ENCODE results near the gene CFLAR.

Gene CFLAR

DNA sequence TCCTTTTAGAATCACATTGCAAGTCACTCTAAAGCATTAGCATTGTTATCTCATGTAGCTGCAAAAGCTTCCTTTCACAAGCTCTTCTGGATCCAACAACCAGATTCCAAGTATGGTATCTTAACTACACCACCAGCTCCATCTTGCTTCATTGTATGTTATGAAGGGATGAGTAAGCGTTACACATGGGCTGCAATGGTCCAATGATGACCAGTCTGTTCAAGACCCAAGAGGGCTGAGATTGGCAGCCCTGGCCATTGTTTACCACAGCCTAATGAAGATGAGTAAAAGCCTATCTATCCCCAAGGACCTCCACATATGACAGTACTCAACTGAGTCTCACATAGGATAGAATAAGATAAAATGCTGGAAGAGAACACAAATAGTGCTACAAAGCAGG lies 6.3 kb downstream of the CFLAR start:
- no peak overlapping the region for H3K27ac ChIP-seq
- TF ChIP-seq, protein P1, sequence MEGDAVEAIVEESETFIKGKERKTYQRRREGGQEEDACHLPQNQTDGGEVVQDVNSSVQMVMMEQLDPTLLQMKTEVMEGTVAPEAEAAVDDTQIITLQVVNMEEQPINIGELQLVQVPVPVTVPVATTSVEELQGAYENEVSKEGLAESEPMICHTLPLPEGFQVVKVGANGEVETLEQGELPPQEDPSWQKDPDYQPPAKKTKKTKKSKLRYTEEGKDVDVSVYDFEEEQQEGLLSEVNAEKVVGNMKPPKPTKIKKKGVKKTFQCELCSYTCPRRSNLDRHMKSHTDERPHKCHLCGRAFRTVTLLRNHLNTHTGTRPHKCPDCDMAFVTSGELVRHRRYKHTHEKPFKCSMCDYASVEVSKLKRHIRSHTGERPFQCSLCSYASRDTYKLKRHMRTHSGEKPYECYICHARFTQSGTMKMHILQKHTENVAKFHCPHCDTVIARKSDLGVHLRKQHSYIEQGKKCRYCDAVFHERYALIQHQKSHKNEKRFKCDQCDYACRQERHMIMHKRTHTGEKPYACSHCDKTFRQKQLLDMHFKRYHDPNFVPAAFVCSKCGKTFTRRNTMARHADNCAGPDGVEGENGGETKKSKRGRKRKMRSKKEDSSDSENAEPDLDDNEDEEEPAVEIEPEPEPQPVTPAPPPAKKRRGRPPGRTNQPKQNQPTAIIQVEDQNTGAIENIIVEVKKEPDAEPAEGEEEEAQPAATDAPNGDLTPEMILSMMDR (conservative IDR thresholded peaks at IDR 0.05) = no peak

DNA sequence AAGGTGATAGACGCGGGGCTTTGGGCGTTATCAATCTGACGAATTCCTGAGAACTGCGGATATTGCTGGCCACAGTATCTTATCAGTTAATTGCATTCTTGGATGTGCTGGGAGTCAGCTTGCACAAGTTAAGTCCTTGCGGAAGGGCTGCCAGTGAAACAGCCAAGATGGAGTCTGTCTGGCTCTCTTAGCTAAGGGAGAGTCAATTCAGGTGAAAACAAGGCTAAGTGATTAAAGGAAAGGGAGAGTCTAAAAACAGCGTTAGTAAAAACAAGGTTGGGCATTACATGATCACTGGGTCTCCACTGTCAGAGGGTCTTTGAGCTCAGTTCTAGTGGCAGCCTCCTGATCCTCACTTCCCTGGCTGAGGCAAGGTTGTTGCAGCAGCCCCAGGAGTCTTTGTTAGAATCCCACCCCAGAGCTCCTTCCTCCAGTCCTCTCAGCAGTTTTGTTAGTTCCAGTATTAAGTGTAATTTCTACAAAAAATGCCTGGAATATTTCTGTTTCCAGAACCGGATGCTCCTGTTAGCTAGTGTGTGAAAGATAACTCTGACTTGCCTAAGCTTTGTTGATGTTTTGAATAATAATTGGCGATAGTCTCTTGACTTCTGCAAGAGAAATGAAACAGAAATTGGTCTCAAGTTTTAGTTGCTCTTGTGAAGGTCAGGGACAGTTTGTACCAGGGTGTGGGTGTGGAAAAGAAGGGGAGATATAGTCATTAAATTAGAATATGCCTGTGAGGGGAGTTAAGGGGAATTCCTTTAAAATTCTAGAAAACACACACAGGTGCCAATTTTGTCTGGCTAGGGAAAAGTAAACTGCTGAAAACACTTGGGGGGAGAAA lies 10.6 kb downstream of the CFLAR start:
- H3K27ac ChIP-seq = no peak overlapping the region
- TF ChIP-seq, protein P1 (conservative IDR thresholded peaks at IDR 0.05) = no peak

DNA sequence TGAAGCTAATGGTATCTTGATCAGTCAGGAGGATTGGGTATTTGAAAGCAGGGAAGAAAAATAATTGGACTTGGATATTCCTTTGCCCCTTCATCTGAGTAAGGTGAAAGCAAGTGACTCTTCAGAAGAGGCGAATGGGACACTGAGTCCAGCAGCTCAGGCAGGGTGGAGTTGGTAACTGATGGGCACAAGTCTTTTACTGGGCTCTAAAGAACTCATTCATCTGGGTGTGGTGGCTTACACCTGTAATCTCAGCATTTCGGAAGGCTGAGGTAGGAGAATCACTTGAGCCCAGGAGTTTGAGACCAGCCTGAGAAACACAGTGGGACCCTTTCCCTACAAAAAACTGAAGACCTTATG lies 11.2 kb downstream of the CFLAR start:
- TF ChIP-seq, protein P1 (conservative IDR thresholded peaks at IDR 0.05) = no peak
- no peak overlapping the region for H3K27ac ChIP-seq

DNA sequence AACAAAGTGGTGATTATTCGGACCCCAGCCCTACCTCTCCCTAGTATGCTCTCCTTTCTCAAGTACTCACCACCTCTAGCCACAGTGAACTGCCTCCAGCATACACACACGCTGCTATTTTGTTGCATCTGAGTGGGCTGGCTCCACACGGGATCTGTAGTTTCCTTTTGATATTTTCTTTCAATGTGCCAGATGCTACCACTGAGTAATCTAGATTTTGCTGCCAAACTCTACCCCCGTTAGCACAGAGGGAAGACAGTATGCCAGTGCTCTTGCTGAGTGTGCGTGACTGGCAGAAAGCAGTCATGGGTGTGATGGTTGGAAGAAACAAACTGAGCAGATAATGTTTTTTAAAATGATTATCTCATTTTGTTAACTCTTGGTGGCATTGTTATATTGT lies 11.6 kb downstream of the CFLAR start:
- no peak overlapping the region for H3K27ac ChIP-seq
- TF ChIP-seq, protein P1 (conservative IDR thresholded peaks at IDR 0.05) = no peak

DNA sequence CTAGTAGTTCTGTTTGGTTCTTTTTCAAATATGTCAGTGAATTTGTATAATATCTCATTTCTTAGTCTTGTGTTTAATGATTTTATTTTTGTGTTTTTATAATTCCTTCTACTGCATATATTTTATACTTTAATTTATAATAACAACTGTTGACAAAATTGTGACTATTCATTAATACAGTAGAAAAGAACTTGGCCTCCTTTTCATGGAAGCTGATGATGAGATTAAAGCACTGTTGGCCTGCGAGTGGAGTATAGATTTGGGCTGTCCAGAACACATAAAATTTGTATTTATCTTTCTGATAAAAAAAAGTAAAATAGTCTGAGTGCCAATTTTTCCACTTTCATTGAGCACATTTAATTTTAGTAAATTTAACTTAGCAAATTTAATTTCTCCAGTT lies 12.1 kb downstream of the CFLAR start:
- H3K27ac ChIP-seq = no peak overlapping the region

DNA sequence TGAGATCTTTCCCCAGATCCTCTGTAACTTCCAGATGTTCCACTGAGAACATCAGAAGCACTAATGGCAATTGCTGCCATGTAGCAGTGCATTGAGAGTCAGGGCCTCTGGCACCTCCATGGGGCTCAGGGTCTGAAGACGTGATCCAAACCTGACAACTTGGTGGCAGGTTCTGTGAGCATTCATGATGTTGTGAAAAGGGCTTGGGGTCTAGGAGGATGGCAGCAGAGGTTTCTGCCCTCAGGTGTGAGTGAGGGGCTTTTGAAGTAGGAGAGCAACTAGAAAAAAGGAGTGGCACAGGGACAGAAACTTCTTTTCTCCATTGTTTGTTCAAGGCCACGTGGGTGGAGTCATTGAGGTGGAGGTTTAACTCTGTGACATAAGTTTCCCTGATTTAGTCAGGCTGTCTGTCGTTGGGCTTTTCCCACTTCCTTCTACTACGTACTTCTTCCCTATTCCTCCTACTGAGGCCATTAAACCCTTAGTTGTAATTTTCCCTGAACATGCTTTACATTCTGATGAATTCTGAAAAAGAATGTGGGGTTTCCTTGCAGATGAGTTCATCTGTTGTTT lies 13.1 kb downstream of the CFLAR start:
- H3K27ac ChIP-seq = no peak overlapping the region
- TF ChIP-seq, protein P1 (conservative IDR thresholded peaks at IDR 0.05) = no peak

More for the DNA sequence above, 12.1 kb downstream of the CFLAR start:
- TF ChIP-seq, protein P1 (conservative IDR thresholded peaks at IDR 0.05) = no peak

DNA sequence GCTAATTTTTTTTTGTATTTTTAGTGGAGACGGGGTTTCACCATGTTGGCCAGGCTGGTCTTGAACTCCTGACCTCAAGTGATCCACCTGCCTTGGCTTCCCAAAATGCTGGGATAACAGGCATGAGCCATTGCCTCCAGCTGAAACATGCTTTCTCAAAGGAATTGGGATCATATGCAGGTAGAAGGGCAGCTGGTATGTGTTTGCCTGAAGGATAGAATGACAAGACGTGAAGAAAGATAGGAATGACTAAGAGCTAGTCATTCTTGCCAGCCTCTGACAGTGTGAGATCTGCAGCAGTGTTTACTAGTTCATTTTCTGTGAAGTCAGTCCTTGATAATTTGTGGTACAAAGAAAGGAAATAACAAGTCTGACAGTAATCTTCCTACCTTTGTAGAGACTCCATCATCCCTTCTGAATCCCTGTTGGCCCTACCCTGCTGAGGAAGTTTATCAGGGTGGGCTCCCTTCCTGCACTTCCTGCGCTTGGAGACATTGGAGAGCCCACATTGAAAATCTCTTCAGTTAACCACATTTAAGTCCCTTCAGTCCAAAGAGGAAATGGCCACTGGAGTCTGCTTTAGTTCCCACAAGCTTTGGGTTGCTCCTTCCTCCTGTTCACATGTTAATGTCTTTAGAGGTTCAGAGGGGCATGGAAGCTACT lies 14.7 kb downstream of the CFLAR start:
- TF ChIP-seq, protein P1 (conservative IDR thresholded peaks at IDR 0.05) = no peak
- H3K27ac ChIP-seq = no peak overlapping the region
